ENCODE results near the gene APBA2. TPM values are rescaled to one million over a fixed set of nuclear protein-coding genes. Genes with fewer than 3 reads are reported as not detected.

APBA2 gene
- total RNA-seq, 1 experiment from 2014 or later = 11.2 TPM

- no peak for TF ChIP-seq ARID4B (CRISPR knock-in tag; IDR thresholded peaks at IDR 0.05; ENCODE audit: borderline replicate concordance)
- no peak for TF ChIP-seq GRHL2 (CRISPR knock-in tag; IDR thresholded peaks at IDR 0.05; ENCODE audit: insufficient replicate concordance, severe bottlenecking)
- no peak for TF ChIP-seq KAT7 (CRISPR knock-in tag; IDR thresholded peaks at IDR 0.05; ENCODE audit: borderline replicate concordance)
- TF ChIP-seq E2F4 (CRISPR knock-in tag; IDR thresholded peaks at IDR 0.05; ENCODE audit: borderline replicate concordance, low read depth) = no peak
- no peak for TF ChIP-seq NR3C1 (CRISPR knock-in tag; conservative IDR thresholded peaks at IDR 0.05; ENCODE audit: low read depth)
- no peak for TF ChIP-seq ATF6 (CRISPR knock-in tag; IDR thresholded peaks at IDR 0.05)
Measured at GRCh38 chr15:29014493-29014892, 128.7 kb downstream of the APBA2 start (continued).

GRCh38 chr15:29016518-29016917 lies 130.7 kb downstream of the APBA2 start:
- ATAC-seq (no peak), DNase-seq (ENCODE audit: low spot score) (no peak)
- no peak overlapping the region for H3K27ac Mint-ChIP-seq
- ChIA-PET POLR2A (no interaction called here), CTCF (interaction anchor here (1.4 kb wide), 1 partner anchor 86 kb away, joined by 6 read pairs; no protein-coding TSS in a partner anchor)
- H3K27me3 Mint-ChIP-seq (ENCODE audit: low read depth) = no peaks in the 10 kb centered on the region
- no peak overlapping the region for H3K4me3 Mint-ChIP-seq
- no peaks in the 10 kb centered on the region for H3K9me3 Mint-ChIP-seq
- H3K4me1 Mint-ChIP-seq = peaks cover 22% of the 10 kb centered on the region
- H3K36me3 Mint-ChIP-seq = no peaks in the 10 kb centered on the region
- TF ChIP-seq RORB (CRISPR knock-in tag; IDR thresholded peaks at IDR 0.05) = no peak
- no peak for TF ChIP-seq FOXK1 (CRISPR knock-in tag; IDR thresholded peaks at IDR 0.05)
- no peak for TF ChIP-seq JAZF1 (CRISPR knock-in tag; IDR thresholded peaks at IDR 0.05)
- TF ChIP-seq E2F4 (CRISPR knock-in tag; IDR thresholded peaks at IDR 0.05; ENCODE audit: borderline replicate concordance, low read depth) = no peak
- TF ChIP-seq ZBTB43 (CRISPR knock-in tag; IDR thresholded peaks at IDR 0.05) = no peak
- no peak for TF ChIP-seq TEAD1 (CRISPR knock-in tag; IDR thresholded peaks at IDR 0.05)
- no peak for TF ChIP-seq MYBL2 (CRISPR knock-in tag; IDR thresholded peaks at IDR 0.05)
- TF ChIP-seq FOXP4 (CRISPR knock-in tag; IDR thresholded peaks at IDR 0.05) = no peak
- TF ChIP-seq GRHL2 (CRISPR knock-in tag; IDR thresholded peaks at IDR 0.05; ENCODE audit: insufficient replicate concordance, severe bottlenecking) = no peak
- TF ChIP-seq ZNF512 (CRISPR knock-in tag; IDR thresholded peaks at IDR 0.05; ENCODE audit: borderline replicate concordance) = no peak
- TF ChIP-seq ZNF263 (CRISPR knock-in tag; IDR thresholded peaks at IDR 0.05; ENCODE audit: low read depth) = no peak
- no peak for TF ChIP-seq ZBTB21 (CRISPR knock-in tag; IDR thresholded peaks at IDR 0.05; ENCODE audit: borderline replicate concordance)
- TF ChIP-seq ZNF532 (CRISPR knock-in tag; IDR thresholded peaks at IDR 0.05; ENCODE audit: borderline replicate concordance) = no peak
